Upper lobe of left lung (tissue), 6 donors: ENCODE results near the gene ARMH3. TPM values are rescaled to one million over a fixed set of nuclear protein-coding genes. Genes with fewer than 3 reads are reported as not detected.

Source experiments
- ATAC-seq, 2 donors: fragments of 200-7000 bp; cut with Tn5 transposase; one replicate each; pipeline ENCODE4 v1.9.1; 2022; ENCODE audit warnings: mild to moderate bottlenecking in 2 of 2, moderate library complexity in 2 of 2; ENCODE audit not compliant: low FRiP score in 2 of 2
- DNase-seq, 2 donors: peaks; one replicate each; pipeline ENCODE4 v3.0.0-alpha.2; 2019 to 2020
- H3K27ac ChIP-seq, 4 donors: fragments of 200-600 bp; sonication (generic); one replicate each; pipeline ENCODE4 v1.5.1; 2016 to 2019
- H3K27me3 ChIP-seq, 4 donors: fragments of 200-600 bp; sonication (generic); one replicate each; pipeline ENCODE4 v1.5.1; 2017 to 2019
- H3K36me3 ChIP-seq, 4 donors: fragments of 200-600 bp; sonication (generic); one replicate each; pipeline ENCODE4 v1.5.1; 2016 to 2019
- H3K4me1 ChIP-seq, 4 donors: fragments of 200-600 bp; sonication (generic); one replicate each; pipeline ENCODE4 v1.5.1; 2018 to 2019
- H3K4me3 ChIP-seq, 4 donors: fragments of 200-600 bp; sonication (generic); one replicate each; pipeline ENCODE4 v1.5.1; 2017 to 2019; ENCODE audit warnings: mild to moderate bottlenecking in 2 of 4, moderate library complexity in 1 of 4
- H3K9me3 ChIP-seq, 4 donors: fragments of 200-600 bp; sonication (generic); one replicate each; pipeline ENCODE4 v1.5.1; 2018 to 2019
- CTCF ChIP-seq, 6 experiments: fragments of 450-650 bp in 4 of 6; fragments of 200-600 bp in 2 of 6; sonication (generic) in 2 of 6; IDR thresholded peaks; one replicate each; pipeline ENCODE4 v1.5.1; 2016 to 2019; ENCODE audit warnings: antibody characterized with exemption in 6 of 6
- EP300 ChIP-seq, 4 donors: sonication (generic); formaldehyde crosslinking; IDR thresholded peaks; one replicate each; pipeline ENCODE4 v1.5.1; 2017; ENCODE audit warnings: antibody characterized with exemption in 4 of 4, control low read depth in 2 of 4
- POLR2A ChIP-seq, 4 donors: fragments of 450-650 bp; IDR thresholded peaks; one replicate each; pipeline ENCODE4 v1.5.1; 2016 to 2017; ENCODE audit warnings: antibody characterized with exemption in 4 of 4, mild to moderate bottlenecking in 2 of 4
- POLR2AphosphoS5 ChIP-seq, 2 donors: sonication (generic); formaldehyde crosslinking; IDR thresholded peaks; one replicate each; pipeline ENCODE4 v1.5.1; 2017; ENCODE audit warnings: antibody characterized with exemption in 2 of 2
- WGBS, 2 donors: methylation state at CpG; one replicate each; pipeline ENCODE4 v1.1.5; 2017 to 2018; 5-methylcytosine and 5-hydroxymethylcytosine counted together
- total RNA-seq, 6 donors: library from RNA; depleted of rRNA in 4 of 6; stranded (reverse); fragments of >200 nt in 4 of 6; gene quantifications; one replicate each; pipeline versions ENCODE4 v1.1.0 to v1.2.1, GENCODE V29; 2016 to 2021
- donor health status: DM: no; HTN: no; CAD: no; lungs with moderate emphysema.
- donor health status: DM: no; HTN: yes; CAD: no; lungs with severe emphysema.

The ARMH3 gene
- 10 to 100 TPM; 14.4 to 39.8 (median 25.5) TPM for total RNA-seq

DNA sequence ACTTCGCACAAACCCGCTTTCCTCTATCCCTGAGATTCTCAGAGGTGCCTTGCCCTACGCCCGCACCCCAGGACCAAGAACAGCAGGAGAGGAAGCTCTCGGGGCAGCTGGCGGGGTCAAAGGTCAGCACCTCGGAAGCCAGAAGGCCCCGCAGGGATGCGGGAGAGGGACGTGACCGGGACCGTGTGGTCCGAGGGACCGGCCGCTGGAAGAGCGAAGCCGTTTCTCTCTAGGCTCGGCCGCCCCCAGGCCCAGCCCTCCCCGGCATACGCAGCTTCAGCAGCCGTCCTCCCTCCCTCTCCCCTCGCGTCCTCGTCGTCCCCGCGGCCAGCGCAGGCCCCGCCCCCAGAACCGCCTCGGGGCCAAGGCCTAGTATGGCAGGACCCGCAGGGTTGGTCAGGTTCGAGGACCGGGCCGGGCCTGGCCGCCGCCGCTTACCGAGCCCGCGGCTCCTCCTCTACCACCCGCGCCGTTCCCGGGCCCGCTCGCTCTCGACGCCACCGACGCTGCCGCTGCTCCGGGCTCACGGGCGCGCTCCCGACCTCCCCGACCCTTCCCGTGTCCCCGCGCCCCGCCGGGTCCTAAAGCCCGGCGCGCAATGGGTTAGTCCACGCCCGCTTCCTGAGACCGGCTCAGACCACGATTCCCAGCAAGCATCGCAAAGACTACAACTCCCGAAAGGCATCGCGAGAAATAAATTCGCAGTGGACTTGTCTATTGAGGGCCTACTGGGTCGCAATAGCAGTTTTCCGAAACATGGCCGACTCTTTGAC lies at the start of gene ARMH3:
TSS of gene ARMH3 (minus strand) at position 527 of the 773 bp plus-strand sequence. CDS start 16,059 bp downstream, outside the sequence.
- H3K4me3 ChIP-seq: peak within 1 kb of the TSS; percentile 64 to 85 (median 66)
- DNase-seq: peak; percentile 97 to 98
- WGBS, 2 donors: 1 to 3% methylated on average over 11 to 57 of the region's 79 CpGs
- no peaks in the 10 kb centered on the region for H3K27me3 ChIP-seq
- ATAC-seq: peak; percentile 96 to 99
- TF ChIP-seq POLR2AphosphoS5 (IDR thresholded peaks at IDR 0.05) (peak; percentile 79 to 84), POLR2A (IDR thresholded peaks at IDR 0.05) (peak in 3 of 4 donors; percentile 41 to 88 (median 44)), EP300 (IDR thresholded peaks at IDR 0.05) (no peak), CTCF (IDR thresholded peaks at IDR 0.05) (peak in 4 of 6 experiments; percentile 33 to 58 (median 40))
- no peaks in the 10 kb centered on the region for H3K36me3 ChIP-seq
- H3K9me3 ChIP-seq: no peaks in the 10 kb centered on the region
- H3K27ac ChIP-seq: peak within 1 kb of the TSS; percentile 91 to 96 (median 93)
- peaks cover 29 to 43% (median 34%) of the 10 kb centered on the region in 4 donors for H3K4me1 ChIP-seq

- no peaks in the 10 kb centered on the region for H3K27me3 ChIP-seq
- peaks cover 0 to 9% (median 8%) of the 10 kb centered on the region in 4 donors for H3K36me3 ChIP-seq
- no peaks in the 10 kb centered on the region for H3K9me3 ChIP-seq
- ATAC-seq (no peak), DNase-seq (no peak)
- TF ChIP-seq EP300 (IDR thresholded peaks at IDR 0.05): no peak
- no peak for TF ChIP-seq POLR2A (IDR thresholded peaks at IDR 0.05)
- TF ChIP-seq CTCF (IDR thresholded peaks at IDR 0.05): no peak
- TF ChIP-seq POLR2AphosphoS5 (IDR thresholded peaks at IDR 0.05): no peak
- no peak overlapping the region for H3K27ac ChIP-seq
- WGBS, 2 donors: 69 to 75% methylated on average over 1 of the region's 1 CpG
- H3K4me3 ChIP-seq: no peak overlapping the region
- no peaks in the 10 kb centered on the region for H3K4me1 ChIP-seq
Observed at GRCh38 chr10:102102421-102102820, 46.4 kb upstream of the ARMH3 start.

DNA sequence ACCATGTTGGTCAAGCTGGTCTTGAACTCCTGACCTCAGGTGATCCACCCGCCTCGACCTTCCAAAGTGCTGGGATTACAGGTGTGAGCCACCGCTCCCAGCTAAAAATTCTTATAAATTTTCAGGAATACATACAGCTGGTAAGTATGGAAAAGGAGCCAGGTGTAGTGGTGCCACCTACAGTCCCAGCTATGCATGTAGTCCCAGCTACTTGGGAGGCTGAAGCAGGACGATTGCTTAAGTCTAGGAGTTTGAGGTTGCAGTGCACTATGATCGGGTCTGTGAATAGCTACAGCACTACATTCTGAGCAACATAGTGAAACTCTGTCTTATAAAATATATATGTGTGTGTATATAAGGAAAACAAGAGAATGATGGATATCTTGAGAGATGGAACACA lies 45.2 kb upstream of the ARMH3 start:
- TF ChIP-seq POLR2AphosphoS5 (IDR thresholded peaks at IDR 0.05) (no peak), CTCF (IDR thresholded peaks at IDR 0.05) (no peak), EP300 (IDR thresholded peaks at IDR 0.05) (no peak), POLR2A (IDR thresholded peaks at IDR 0.05) (no peak)

DNA sequence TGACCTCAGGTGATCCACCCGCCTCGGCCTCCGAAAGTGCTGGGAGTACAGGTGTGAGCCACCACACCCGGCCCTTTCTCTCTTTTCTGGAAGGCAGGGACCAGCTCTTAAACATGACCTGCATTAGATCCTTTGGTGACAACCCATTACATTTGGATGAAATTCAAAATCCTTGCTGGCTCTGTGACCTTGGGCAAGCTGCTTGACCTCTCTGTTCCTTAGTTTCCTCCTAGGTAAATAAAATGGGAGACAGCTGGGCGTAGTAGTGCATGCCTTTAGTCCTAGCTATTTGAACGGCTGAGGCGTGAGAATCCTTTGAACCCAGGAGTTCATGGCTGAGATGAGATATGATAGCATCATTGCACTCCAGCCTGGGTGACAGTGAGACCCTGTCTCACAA lies 40.5 kb upstream of the ARMH3 start:
- no peak for TF ChIP-seq EP300 (IDR thresholded peaks at IDR 0.05)
- TF ChIP-seq POLR2A (IDR thresholded peaks at IDR 0.05): no peak
- no peak for TF ChIP-seq POLR2AphosphoS5 (IDR thresholded peaks at IDR 0.05)
- no peak for TF ChIP-seq CTCF (IDR thresholded peaks at IDR 0.05)
- WGBS, 2 donors: 92 to 96% methylated on average over 7 of the region's 7 CpGs

More for the DNA sequence above, 45.2 kb upstream of the ARMH3 start:
- Histone ChIP-seq H3K36me3 (no peaks in the 10 kb centered on the region), H3K27ac (no peak overlapping the region), H3K4me1 (no peaks in the 10 kb centered on the region), H3K27me3 (no peaks in the 10 kb centered on the region), H3K9me3 (no peaks in the 10 kb centered on the region), H3K4me3 (no peak overlapping the region)
- DNase-seq (no peak), ATAC-seq (no peak)
- WGBS, 2 donors: 92 to 93% methylated on average over 4 to 5 of the region's 5 CpGs

More for the DNA sequence above, 40.5 kb upstream of the ARMH3 start:
- no peak overlapping the region for H3K27ac ChIP-seq
- H3K9me3 ChIP-seq: no peaks in the 10 kb centered on the region
- ATAC-seq (no peak), DNase-seq (no peak)
- no peak overlapping the region for H3K4me3 ChIP-seq
- H3K4me1 ChIP-seq: no peaks in the 10 kb centered on the region
- H3K36me3 ChIP-seq: no peaks in the 10 kb centered on the region
- H3K27me3 ChIP-seq: no peaks in the 10 kb centered on the region
